ENCODE measurements around the gene ATP9A. TPM values are rescaled to one million over a fixed set of nuclear protein-coding genes. Genes with fewer than 3 reads are reported as not detected.

The ATP9A gene
- polyA plus RNA-seq, 1 donor from 2014 or later: 56.1 TPM

GRCh38 chr20:51587145-51587544, 181.0 kb downstream of the ATP9A start:
- Histone ChIP-seq H3K4me3 (ENCODE audit: low read length) (no peak overlapping the region), H4K20me1 (ENCODE audit: insufficient read depth) (no peaks in the 10 kb centered on the region), H3K9me2 (ENCODE audit: insufficient read depth, low read length) (no peaks in the 10 kb centered on the region), H3K27me3 (ENCODE audit: insufficient read depth, low read depth, low read length) (no peaks in the 10 kb centered on the region), H3K4me2 (ENCODE audit: low read length) (no peak overlapping the region), H2AFZ (ENCODE audit: low read depth, low read length) (no peak overlapping the region), H3F3A (ENCODE audit: insufficient read depth, low read length, poor library complexity, severe bottlenecking) (no peaks in the 10 kb centered on the region), H3K36me3 (ENCODE audit: insufficient read depth, low read length) (no peaks in the 10 kb centered on the region), H3K27ac (ENCODE audit: low read length) (no peak overlapping the region), H3K9me3 (ENCODE audit: low read length) (no peaks in the 10 kb centered on the region), H3K79me2 (replicated peaks; ENCODE audit: insufficient read depth, low read length) (no peaks in the 10 kb centered on the region), H3K9ac (ENCODE audit: low read length) (no peak overlapping the region)
- TF ChIP-seq SMC3 (conservative IDR thresholded peaks at IDR 0.05; ENCODE audit: poor library complexity) (no peak), EP300 (conservative IDR thresholded peaks at IDR 0.05; ENCODE audit: poor library complexity, severe bottlenecking) (no peak), EZH2 (IDR thresholded peaks at IDR 0.05; ENCODE audit: borderline replicate concordance, insufficient read depth, low read length, poor library complexity, severe bottlenecking) (no peak), TAF1 (IDR thresholded peaks at IDR 0.05; ENCODE audit: low read depth) (no peak), POLR2AphosphoS5 (IDR thresholded peaks at IDR 0.05) (no peak), MXI1 (conservative IDR thresholded peaks at IDR 0.05; ENCODE audit: poor library complexity, severe bottlenecking) (no peak), CTCF (IDR thresholded peaks at IDR 0.05; ENCODE audit: poor library complexity, severe bottlenecking) (no peak), RAD21 (conservative IDR thresholded peaks at IDR 0.05) (no peak), REST (IDR thresholded peaks at IDR 0.05; ENCODE audit: borderline replicate concordance) (no peak)

GRCh38 chr20:51586005-51586440, 182.2 kb downstream of the ATP9A start:
- no peaks in the 10 kb centered on the region for H3K27me3 ChIP-seq (ENCODE audit: insufficient read depth, low read depth, low read length)
- H3K4me3 ChIP-seq (ENCODE audit: low read length): no peak overlapping the region
- no peak overlapping the region for H3K27ac ChIP-seq (ENCODE audit: low read length)
- H3F3A ChIP-seq (ENCODE audit: insufficient read depth, low read length, poor library complexity, severe bottlenecking): no peaks in the 10 kb centered on the region
- no peak overlapping the region for H3K4me2 ChIP-seq (ENCODE audit: low read length)
- no peaks in the 10 kb centered on the region for H3K36me3 ChIP-seq (ENCODE audit: insufficient read depth, low read length)
- no peaks in the 10 kb centered on the region for H3K9me2 ChIP-seq (ENCODE audit: insufficient read depth, low read length)
- H3K79me2 ChIP-seq (replicated peaks; ENCODE audit: insufficient read depth, low read length): no peaks in the 10 kb centered on the region
- no peaks in the 10 kb centered on the region for H3K9me3 ChIP-seq (ENCODE audit: low read length)
- no peak overlapping the region for H2AFZ ChIP-seq (ENCODE audit: low read depth, low read length)
- no peaks in the 10 kb centered on the region for H4K20me1 ChIP-seq (ENCODE audit: insufficient read depth)
- H3K9ac ChIP-seq (ENCODE audit: low read length): no peak overlapping the region
- TF ChIP-seq POLR2AphosphoS5 (IDR thresholded peaks at IDR 0.05): no peak
- TF ChIP-seq REST (IDR thresholded peaks at IDR 0.05; ENCODE audit: borderline replicate concordance): no peak
- no peak for TF ChIP-seq CTCF (IDR thresholded peaks at IDR 0.05; ENCODE audit: poor library complexity, severe bottlenecking)
- TF ChIP-seq SMC3 (conservative IDR thresholded peaks at IDR 0.05; ENCODE audit: poor library complexity): no peak
- TF ChIP-seq MXI1 (conservative IDR thresholded peaks at IDR 0.05; ENCODE audit: poor library complexity, severe bottlenecking): no peak
- no peak for TF ChIP-seq EP300 (conservative IDR thresholded peaks at IDR 0.05; ENCODE audit: poor library complexity, severe bottlenecking)
- TF ChIP-seq TAF1 (IDR thresholded peaks at IDR 0.05; ENCODE audit: low read depth): no peak
- no peak for TF ChIP-seq RAD21 (conservative IDR thresholded peaks at IDR 0.05)
- no peak for TF ChIP-seq EZH2 (IDR thresholded peaks at IDR 0.05; ENCODE audit: borderline replicate concordance, insufficient read depth, low read length, poor library complexity, severe bottlenecking)

Measured in neural cell (in vitro differentiated cells).